GM18951 (cell line): ENCODE results near the gene SIRPB2.

Source experiments
- POLR2A ChIP-seq: IDR thresholded peaks from 4 replicates; pipeline ENCODE4 v1.6.1; 2011; ENCODE audit warnings: mild to moderate bottlenecking; ENCODE audit not compliant: insufficient read length, insufficient read depth; ENCODE audit errors: extremely low read depth
- in situ Hi-C: fragments of 300-500 bp; cut with MboI; formaldehyde crosslinking; loops from one replicate; pipeline ENCODE4 v1.12.0; 2022; ENCODE audit warnings: low sequenced_read_pairs, mixed read lengths, inconsistent platforms; ENCODE audit not compliant: unreplicated experiment

The SIRPB2 gene

DNA sequence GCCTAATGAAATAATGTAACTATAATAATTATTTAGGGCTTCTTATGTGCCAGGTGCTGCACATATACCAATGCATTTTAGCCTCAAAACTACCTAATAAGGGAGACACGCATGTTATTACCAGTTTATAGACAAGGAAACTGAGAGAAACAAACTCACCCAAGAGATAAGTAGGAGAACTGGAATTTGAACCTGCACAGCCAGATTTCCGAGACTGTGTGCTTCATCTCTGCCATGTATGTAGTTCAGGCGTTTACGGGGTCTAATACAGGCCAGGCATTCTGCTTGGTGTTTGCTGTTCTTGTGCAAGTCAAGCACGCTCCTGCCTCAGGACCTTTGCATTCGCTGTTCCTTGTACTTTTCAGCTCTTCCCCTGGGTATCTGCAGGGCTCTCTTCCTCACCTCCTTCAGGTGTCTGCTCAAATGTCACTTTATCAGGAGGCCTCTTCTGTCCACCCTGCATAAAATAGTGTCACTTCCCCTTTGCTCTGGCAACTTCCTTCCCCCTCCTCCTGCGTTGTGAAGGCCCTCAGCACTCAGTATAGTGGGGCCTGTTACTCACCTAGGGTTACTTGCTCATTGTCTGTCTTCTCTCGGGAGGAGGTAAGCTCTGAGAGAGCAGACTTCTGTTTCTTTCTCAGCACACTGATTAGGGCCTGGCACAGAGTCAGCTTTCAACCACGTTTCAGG is 18.5 kb downstream of the SIRPB2 start:
- TF ChIP-seq POLR2A, result no peak
- in situ Hi-C loops, result no loop called here

DNA sequence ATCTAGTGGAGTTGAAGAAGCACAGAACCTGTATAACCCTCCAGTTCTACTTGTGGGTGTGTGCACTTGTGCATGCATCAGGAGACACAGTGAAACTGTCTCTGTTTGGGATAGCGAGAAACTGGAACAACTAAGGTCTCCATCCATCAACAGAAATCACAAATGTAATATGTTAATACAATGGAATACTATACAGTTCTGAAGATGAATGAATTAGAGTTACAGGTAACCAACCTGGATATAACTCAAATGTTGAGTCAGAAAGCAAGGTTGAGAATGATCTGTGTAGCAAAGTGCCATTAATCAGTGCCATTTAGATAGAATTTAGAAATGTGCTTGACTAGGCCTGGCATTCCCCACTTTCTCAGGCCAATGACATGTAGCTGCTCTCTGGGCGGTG is 20.0 kb downstream of the SIRPB2 start:
- in situ Hi-C loops, result no loop called here

GRCh38 chr20:1469925-1470571 is 21.2 kb downstream of the SIRPB2 start:
- TF ChIP-seq POLR2A, result no peak
- in situ Hi-C loops, result no loop called here

More for the DNA sequence above, 20.0 kb downstream of the SIRPB2 start:
- no peak for TF ChIP-seq POLR2A

DNA sequence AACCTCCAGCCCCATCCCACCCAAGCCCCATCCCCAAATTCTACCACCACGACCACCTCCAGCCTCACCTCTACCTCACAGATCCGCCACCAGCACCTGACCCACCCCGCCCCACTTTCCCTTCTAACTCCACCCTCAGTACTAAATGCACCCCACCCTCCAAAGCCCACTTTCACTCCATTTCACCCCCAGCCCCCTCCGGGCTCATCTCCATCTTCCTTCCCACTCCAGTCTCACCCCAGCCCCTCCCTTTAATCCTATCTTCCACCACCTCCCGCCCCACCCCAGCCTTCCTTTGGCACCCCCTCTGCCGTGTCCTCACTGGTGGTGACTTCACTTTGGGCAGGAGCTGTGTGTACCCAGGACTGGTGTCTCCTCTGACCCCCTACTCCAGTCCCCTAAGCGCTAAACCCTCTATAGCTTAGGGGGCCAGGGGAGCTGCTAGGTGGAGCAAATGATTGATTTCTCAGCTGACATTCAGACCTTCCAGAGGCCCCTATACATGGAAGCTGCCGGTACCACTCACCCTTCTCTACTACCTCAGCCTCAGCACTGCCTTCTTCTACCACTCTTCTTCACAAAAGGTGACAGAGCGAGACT is 21.8 kb downstream of the SIRPB2 start:
- in situ Hi-C loops, result no loop called here
- TF ChIP-seq POLR2A, result no peak

- no peak for TF ChIP-seq POLR2A
- in situ Hi-C loops, result no loop called here
Measured at GRCh38 chr20:1468117-1468624, 23.0 kb downstream of the SIRPB2 start.

GRCh38 chr20:1467355-1468116 is 23.7 kb downstream of the SIRPB2 start:
- in situ Hi-C loops, result no loop called here
- TF ChIP-seq POLR2A, result no peak

DNA sequence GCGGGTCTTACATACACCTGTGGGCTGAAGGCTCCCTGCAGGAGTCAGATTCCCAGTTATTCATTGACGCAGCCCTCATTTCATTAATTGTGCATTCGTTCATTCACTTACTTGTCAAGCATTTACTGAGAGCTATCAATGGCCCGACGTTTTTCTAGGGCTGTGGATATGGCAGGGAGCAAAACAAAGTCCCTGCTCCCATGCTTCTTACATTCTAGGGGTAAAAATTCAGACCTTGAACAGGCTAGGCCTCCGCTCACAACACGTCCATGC is 24.2 kb downstream of the SIRPB2 start:
- in situ Hi-C loops, result no loop called here
- no peak for TF ChIP-seq POLR2A

DNA sequence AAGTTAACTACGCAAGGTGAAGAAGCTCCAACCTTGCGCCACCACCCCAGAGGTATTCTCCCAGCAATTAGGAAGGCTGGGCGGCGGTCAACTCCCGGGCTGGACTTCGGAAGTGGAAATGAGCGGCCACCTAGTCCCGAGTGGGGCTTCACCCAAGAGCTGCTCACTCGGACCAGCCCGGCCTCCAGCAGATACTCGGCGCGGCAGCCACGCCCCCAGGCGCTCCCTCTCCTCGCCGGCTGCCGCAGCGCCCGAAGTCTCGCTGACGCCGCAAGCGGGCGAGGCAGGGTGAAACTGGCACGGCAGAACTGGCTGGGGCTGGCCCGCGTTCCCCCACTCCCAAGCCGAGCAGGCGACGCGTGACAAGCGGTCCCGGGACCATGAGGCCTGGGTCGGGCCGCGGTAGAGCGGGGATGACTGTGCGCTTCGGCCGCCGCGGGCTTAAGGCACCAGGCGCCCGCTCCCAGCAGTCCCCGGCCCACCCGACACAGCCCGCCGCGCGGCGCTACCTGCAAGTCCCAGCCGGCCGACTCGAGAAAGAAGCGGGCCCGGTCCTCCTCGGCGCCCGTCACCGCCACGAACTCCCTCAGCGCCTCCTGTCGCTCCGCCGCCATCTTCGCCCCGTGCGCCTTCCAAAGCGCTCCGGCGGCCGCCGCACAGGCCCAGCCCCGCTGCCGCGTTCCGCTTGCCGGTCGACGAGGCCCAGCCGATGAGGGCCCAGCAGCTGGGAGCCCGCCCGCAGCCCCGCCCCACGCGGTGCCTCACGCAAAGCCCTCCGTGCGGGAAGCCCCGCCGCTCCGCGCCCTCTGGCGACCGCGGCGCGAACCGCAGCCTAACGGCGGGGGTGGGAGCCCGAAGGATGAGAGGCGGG is 24.8 kb downstream of the SIRPB2 start, which contains the start of gene NSFL1C:
Gene NSFL1C, minus strand, starts transcription at position 639 of the 871 bp plus-strand sequence. Its CDS starts 25 bp downstream, at position 614.
- TF ChIP-seq POLR2A, result peak; percentile 75
- in situ Hi-C loops, result no loop called here

DNA sequence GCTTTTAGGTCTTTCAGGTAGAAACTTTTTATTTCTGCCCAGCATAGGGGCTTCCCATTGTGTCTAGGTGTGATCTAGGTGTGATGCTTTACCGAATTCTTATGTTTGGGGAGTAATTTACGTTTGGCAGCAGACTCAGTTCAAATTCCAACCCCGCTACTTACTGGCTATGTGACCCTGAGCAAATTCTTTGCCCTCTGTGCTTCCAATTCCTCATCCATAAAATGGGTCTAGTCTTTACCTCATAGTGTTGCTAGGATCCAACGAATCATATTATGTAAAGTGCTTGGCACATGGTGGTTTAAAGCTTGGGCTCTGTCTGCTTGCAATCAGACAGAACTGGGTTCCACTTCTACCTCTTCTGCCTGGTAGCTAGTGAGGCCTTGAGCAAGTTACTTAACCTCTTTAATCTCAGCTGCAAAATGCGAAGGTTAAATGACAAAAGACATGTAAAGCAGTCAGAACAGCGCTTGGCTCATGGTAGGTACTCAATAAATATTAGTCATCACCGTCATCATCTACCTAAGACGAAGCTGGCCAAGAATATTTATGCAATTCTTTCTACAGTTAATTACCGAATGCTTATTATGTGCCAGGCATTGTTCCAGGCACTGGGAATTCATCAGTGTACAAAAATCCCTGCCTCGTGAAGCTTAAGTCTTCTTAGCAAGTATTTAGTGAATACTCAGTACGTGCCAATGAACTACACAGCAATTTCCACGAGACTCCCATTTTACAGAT is 25.6 kb downstream of the SIRPB2 start:
- in situ Hi-C loops, result no loop called here
- no peak for TF ChIP-seq POLR2A

DNA sequence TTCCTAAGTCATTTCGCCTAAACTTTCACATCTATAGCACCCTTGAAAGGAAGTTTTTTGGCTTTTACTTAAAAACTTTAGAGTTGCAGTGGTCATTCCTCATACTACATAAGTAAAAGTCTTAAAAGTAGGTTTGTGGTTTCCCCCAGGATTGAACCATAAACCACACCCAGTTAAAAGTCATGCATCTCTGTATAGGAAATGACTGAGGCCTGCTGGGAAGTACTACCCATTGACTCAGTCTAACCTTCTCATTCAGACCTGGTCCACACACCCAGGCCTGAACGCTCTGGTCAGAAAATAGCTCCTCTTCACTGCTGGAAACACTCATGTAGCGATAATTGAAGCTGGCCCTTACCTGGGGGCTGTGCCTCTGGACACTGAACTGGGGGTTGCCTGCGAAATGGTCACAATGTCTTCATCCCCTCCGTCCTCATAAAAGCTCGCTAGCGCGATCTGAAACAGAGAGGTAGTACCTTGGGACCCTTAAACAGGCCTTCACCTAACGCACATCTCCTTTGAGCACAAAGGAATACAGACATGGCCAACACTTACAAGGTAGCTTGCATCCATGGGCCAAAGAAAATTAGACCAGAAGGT is 27.1 kb downstream of the SIRPB2 start:
- in situ Hi-C loops, result no loop called here
- TF ChIP-seq POLR2A, result no peak

GRCh38 chr20:1462834-1463233 is 28.4 kb downstream of the SIRPB2 start:
- no peak for TF ChIP-seq POLR2A
- in situ Hi-C loops, result no loop called here
